NCI-H1436 (cell line): ENCODE data around the gene ZC3H7B.
A peak's percentile ranks its signal among the peaks of the same experiment; 100 is the strongest.
"Not testable (repeated sequence)": the region's sequence is repeated elsewhere in the genome, so short reads cannot be mapped to it uniquely, and the experiment has no call there.

Source experiments
- DNase-seq: peaks from one replicate; lab custom pipeline; 2025; lab: John Stamatoyannopoulos, UW

The ZC3H7B gene

DNA sequence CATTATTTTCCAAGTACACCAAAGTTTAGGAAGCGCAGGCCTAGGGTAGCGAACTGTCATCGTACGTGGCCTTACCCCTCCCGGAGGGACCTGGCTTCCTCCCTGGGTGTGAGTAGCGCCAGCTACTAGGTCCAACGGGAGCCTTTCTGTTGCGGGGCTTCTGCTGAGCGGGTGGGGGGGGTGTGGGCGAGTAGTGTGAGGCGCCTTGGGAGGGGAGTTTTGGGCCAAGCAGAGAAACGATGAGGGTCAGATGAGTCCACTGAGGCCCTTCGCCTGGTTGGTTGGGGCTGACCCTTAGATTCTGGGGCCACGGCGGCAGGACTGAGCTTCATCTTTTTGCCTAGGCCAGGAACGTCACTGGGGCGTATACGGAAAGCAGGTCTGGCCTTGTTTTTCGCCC, 81.3 kb downstream of the ZC3H7B start:
- no peak for DNase-seq

- DNase-seq = no peak
Observed at GRCh38 chr22:41383085-41383484, 81.8 kb downstream of the ZC3H7B start.

- no peak for DNase-seq
Observed at GRCh38 chr22:41384128-41384527, 82.8 kb downstream of the ZC3H7B start.

GRCh38 chr22:41387341-41387740, 86.0 kb downstream of the ZC3H7B start:
- no peak for DNase-seq

GRCh38 chr22:41394012-41394356, 92.7 kb downstream of the ZC3H7B start:
- DNase-seq = no peak

GRCh38 chr22:41395531-41396240, 94.4 kb downstream of the ZC3H7B start:
- no peak for DNase-seq

DNA sequence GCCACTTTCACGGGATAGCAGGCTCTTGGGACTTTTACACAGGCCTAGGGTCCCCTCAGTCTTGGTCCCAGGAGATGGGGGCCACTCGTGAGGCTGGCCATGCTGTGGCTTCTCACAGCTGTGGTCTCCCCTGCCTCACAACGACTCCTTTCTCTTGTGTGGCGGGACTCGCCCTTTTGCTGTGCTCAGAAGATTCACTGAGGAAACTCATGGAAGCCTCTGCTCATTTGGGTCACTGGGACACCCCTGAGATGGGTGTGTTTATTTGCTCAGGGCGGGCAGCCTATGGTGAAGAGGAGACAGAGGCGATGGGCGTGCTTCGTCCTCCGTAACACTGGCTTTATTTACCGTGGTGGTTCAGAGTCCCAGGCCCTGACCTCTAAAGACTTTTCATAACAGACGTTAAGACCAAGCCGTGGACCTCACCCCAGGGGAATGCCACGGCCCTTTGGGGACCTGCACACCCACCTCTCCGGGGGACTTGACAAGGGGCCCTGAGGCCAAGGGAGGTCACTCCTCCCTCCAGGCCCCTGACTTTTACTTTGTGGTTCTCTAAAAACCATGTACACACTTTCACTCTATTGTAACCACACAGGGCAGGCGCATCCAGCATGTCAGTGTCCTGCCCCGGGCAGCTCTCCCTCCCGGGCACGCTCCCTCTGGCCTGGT, 96.0 kb downstream of the ZC3H7B start:
- no peak for DNase-seq

- no peak for DNase-seq
Observed at GRCh38 chr22:41398921-41399320, 97.6 kb downstream of the ZC3H7B start.

DNA sequence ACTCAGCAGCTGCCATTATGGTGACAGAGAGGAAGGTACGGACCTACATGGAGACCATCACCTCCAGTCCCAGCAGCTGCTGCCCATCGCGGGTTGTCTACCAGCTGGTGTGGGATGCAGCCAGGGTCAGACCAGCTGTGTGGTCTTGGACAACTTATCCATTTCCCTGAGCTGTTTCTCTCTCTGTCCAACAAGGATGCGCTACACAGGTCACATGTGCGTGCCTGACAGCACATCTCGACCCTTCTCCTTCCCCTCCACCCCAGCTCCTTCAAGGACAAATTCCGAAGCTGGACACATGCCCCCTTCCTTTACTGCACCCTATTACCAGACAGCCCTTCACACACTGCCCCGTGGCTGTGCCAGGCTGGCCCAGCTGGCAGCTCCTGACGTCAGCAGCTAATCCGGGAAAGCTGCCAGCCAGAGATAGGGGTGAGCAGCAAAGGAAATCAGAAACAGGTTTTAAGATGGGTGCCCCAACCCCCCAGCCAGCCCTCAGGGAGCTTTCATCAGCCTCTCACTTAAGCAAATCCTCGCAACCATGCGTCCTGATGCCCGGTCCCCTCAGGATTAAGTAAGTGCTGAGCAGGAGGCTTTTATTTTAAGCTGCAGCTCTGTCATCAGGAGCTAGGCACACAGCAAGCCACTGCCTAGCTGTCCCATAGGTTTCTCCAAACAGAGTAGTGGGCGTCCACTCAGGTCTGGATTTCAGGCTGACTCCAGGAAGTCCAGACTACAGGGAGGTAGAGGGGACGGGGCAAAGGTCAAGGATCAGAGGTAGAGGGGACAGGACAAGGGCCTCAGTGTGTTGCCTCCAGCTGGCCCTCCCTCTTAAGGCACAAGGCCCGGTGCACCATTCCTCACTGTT, 100.7 kb downstream of the ZC3H7B start:
- peak; percentile 69 for DNase-seq

- DNase-seq = not testable (repeated sequence)
Observed at GRCh38 chr22:41402851-41403250, 101.5 kb downstream of the ZC3H7B start.

- DNase-seq = peak; percentile 88
Observed at GRCh38 chr22:41403532-41404318, 102.4 kb downstream of the ZC3H7B start.

GRCh38 chr22:41405588-41405987, 104.3 kb downstream of the ZC3H7B start:
- DNase-seq = no peak

- no peak for DNase-seq
Observed at GRCh38 chr22:41406410-41406809, 105.1 kb downstream of the ZC3H7B start.

GRCh38 chr22:41407433-41407832, 106.1 kb downstream of the ZC3H7B start:
- DNase-seq = no peak

DNA sequence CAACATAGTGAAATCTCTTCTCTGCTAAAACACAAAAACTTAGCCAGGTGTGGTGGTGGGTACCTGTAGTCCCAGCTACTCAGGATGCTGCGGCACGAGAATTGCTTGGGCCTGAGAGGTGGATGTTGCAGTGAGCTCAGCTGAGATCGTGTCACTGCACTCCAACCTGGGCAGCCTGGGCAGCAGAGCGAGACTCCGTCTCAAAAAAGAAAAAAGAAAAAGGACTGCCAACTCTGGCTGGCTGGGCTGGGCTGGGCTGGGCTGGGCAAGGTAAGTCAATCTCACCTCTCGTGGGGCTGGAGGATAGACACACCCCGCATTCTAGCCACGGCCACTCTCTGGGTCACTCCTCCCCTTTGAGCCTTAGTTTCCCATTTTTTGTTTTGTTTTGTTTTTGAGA, 107.3 kb downstream of the ZC3H7B start:
- no peak for DNase-seq
